Activated B cell treated with CpG ODN at 0.5 μM for 24 hours (primary cell): ENCODE data around the gene ZNF135. TPM values are rescaled to one million over a fixed set of nuclear protein-coding genes. Genes with fewer than 3 reads are reported as not detected.
A peak's percentile ranks its signal among the peaks of the same experiment; 100 is the strongest.

Source experiments
- ATAC-seq: fragments of 200-7000 bp; cut with Tn5 transposase; one replicate; pipeline ENCODE4 v1.10.0; 2021; ENCODE audit warnings: low read depth, mild to moderate bottlenecking, moderate library complexity
- CTCF ChIA-PET: fragments of 350-600 bp; sonication (Branson Sonifier 250); formaldehyde crosslinking; loops from one replicate; lab custom pipeline; 2021; ENCODE audit warnings: antibody characterized with exemption; lab: Charles Lee
- POLR2A ChIA-PET: fragments of 350-600 bp; sonication (Branson Sonifier 250); formaldehyde crosslinking; loops from one replicate; lab custom pipeline; 2021; ENCODE audit warnings: antibody characterized with exemption; lab: Charles Lee
- DNase-seq: peaks from one replicate; pipeline ENCODE4 v3.0.0; 2022
- H3K27ac Mint-ChIP-seq: one replicate; pipeline ENCODE4 v1.8.0; 2020; ENCODE audit warnings: mixed read lengths
- H3K27me3 Mint-ChIP-seq: one replicate; pipeline ENCODE4 v1.8.0; 2021; ENCODE audit warnings: mixed read lengths
- H3K36me3 Mint-ChIP-seq: one replicate; pipeline ENCODE4 v1.8.0; 2021; ENCODE audit warnings: low read depth, mixed read lengths
- H3K4me1 Mint-ChIP-seq: one replicate; pipeline ENCODE4 v1.8.0; 2021; ENCODE audit warnings: mixed read lengths
- H3K4me3 Mint-ChIP-seq: one replicate; pipeline ENCODE4 v1.8.0; 2020; ENCODE audit warnings: mild to moderate bottlenecking, mixed read lengths
- H3K9me3 Mint-ChIP-seq: one replicate; pipeline ENCODE4 v1.8.0; 2020; ENCODE audit warnings: mixed read lengths
- intact Hi-C: fragments of 100-400 bp; cut with micrococcal nuclease; formaldehyde crosslinking; loops from one replicate; pipeline ENCODE4 v1.15.1; 2024
- total RNA-seq: library from RNA; stranded (reverse); gene quantifications from 2 replicates; pipeline ENCODE4 v1.2.3, GENCODE V29; 2022
- TF ChIP-seq, protein P1 (sequence below): fragments of 200-600 bp; IDR thresholded peaks from one replicate; pipeline ENCODE4 v1.8.0; 2022; ENCODE audit warnings: antibody characterized with exemption, mild to moderate bottlenecking

ZNF135 gene
- total RNA-seq, 1 donor from 2014 or later = 7.5 TPM

GRCh38 chr19:58089846-58090245 lies 30.8 kb downstream of the ZNF135 start:
- Mint-ChIP-seq H3K4me3 (no peak overlapping the region), H3K27ac (no peak overlapping the region), H3K36me3 (peaks cover 27% of the 10 kb centered on the region), H3K27me3 (no peaks in the 10 kb centered on the region), H3K4me1 (no peaks in the 10 kb centered on the region), H3K9me3 (peaks cover 2% of the 10 kb centered on the region)
- intact Hi-C loops = loop anchor here (10.0 kb wide), 1 partner anchor 315 kb away; the partner anchor contains the start of gene ZNF584
- TF ChIP-seq, protein P1, sequence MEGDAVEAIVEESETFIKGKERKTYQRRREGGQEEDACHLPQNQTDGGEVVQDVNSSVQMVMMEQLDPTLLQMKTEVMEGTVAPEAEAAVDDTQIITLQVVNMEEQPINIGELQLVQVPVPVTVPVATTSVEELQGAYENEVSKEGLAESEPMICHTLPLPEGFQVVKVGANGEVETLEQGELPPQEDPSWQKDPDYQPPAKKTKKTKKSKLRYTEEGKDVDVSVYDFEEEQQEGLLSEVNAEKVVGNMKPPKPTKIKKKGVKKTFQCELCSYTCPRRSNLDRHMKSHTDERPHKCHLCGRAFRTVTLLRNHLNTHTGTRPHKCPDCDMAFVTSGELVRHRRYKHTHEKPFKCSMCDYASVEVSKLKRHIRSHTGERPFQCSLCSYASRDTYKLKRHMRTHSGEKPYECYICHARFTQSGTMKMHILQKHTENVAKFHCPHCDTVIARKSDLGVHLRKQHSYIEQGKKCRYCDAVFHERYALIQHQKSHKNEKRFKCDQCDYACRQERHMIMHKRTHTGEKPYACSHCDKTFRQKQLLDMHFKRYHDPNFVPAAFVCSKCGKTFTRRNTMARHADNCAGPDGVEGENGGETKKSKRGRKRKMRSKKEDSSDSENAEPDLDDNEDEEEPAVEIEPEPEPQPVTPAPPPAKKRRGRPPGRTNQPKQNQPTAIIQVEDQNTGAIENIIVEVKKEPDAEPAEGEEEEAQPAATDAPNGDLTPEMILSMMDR = no peak
- CTCF ChIA-PET = no interaction called here
- POLR2A ChIA-PET = interaction anchor here (0.6 kb wide), 1 partner anchor 40 kb away, joined by 5 read pairs; no protein-coding TSS in a partner anchor
- no peak for ATAC-seq
- DNase-seq = no peak

DNA sequence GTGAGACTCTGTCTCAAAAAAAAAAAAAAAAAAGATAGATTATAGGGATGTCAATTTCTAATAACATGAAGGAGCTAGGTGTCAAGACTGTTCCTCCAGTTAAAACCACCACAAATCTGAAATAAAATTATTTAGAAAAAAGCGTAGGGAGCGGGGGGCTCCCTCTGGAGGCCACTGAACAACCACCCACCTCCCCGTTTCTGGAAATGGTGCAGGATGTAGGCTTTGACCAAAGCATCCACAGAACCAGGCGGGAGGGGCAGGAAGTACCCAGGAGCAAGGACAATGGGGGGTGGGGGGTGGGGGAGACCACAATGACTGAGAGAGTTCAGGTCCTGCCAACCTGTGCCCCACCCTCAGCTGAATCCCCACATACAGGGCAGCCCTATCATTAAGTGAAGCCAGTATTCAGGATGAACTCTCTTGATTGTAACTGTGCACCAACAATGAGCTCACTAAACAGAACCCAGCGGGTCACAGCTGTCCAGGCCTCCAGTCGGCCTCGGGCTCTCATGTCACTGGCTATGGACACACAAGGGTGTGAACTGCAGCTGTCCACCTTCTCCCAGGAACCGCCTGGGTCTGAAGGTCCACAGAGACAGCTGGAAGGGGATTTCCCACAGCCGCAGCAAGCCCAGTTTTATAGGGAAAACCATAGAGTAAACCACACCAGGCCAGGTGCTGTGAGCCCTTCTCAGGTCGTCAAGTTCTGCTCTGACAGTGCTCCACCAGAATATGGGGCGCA lies 32.3 kb downstream of the ZNF135 start:
- Mint-ChIP-seq H3K27me3 (no peaks in the 10 kb centered on the region), H3K4me1 (no peaks in the 10 kb centered on the region), H3K27ac (peak overlapping the region; percentile 41), H3K9me3 (peaks cover 2% of the 10 kb centered on the region), H3K4me3 (no peak overlapping the region), H3K36me3 (peaks cover 25% of the 10 kb centered on the region)
- DNase-seq (no peak), ATAC-seq (no peak)
- POLR2A ChIA-PET = interaction anchor here (0.6 to 1.6 kb wide), 4 partner anchors 59 to 410 kb away, joined by 3 to 8 read pairs (median 3); partner anchors contain the start of genes ZNF329 and ZNF551
- CTCF ChIA-PET = no interaction called here
- intact Hi-C loops = loop anchor here (10.0 kb wide), 1 partner anchor 313 kb away; the partner anchor contains the start of gene ZNF584
- TF ChIP-seq, protein P1 = no peak

DNA sequence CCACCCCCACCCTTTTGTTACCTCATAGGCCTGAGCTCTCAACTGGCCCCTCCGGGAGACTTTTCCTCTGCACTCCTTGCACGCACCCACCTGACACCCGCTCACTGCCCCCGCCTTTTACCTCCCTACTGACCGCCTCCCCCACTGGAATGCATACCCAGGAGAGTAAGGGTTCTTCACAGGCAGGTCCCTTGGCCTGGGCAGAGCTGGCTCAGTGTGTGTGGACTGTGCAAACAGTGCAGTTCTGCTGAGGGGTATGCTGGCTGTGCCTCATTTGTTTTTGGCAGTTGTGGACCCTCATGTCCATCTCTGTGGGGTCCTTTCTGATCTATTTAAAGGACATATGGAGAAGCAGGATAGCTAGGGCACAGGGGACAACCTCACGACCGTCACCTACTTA lies 34.0 kb downstream of the ZNF135 start:
- Mint-ChIP-seq H3K4me3 (no peak overlapping the region), H3K36me3 (peaks cover 21% of the 10 kb centered on the region), H3K27ac (no peak overlapping the region), H3K27me3 (no peaks in the 10 kb centered on the region), H3K4me1 (peaks cover 11% of the 10 kb centered on the region), H3K9me3 (peaks cover 2% of the 10 kb centered on the region)
- ATAC-seq = no peak
- TF ChIP-seq, protein P1 = no peak
- POLR2A ChIA-PET = no interaction called here
- CTCF ChIA-PET = no interaction called here
- DNase-seq = no peak
- intact Hi-C loops = loop anchor here (10.0 kb wide), 1 partner anchor 312 kb away; the partner anchor contains the start of gene ZNF584

DNA sequence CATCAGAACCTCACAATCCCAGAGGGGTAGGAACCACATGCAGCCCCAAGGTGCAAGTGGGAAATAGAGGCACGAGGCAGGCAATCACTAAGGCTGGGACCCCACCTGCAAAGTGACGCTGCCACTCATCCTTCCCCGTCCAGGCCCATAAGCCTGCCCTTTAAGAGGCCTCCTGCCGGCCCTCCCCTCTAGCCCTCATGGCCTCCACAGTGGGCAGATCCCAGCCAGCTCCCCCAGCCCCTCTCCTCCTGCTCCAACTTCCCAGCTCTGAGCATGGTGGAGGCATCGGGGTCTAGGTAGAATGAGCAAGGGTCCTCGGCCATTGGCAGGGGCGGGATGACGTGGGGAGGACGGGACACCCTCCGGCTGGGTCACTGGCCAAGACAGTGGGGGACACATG lies 36.2 kb downstream of the ZNF135 start:
- ATAC-seq = no peak
- no peak overlapping the region for H3K27ac Mint-ChIP-seq
- ChIA-PET CTCF (no interaction called here), POLR2A (interaction anchor here (1.0 kb wide), 1 partner anchor 55 kb away, joined by 3 read pairs; the partner anchor contains the start of gene ZNF329)
- DNase-seq = no peak
- peaks cover 28% of the 10 kb centered on the region for H3K36me3 Mint-ChIP-seq
- no peaks in the 10 kb centered on the region for H3K27me3 Mint-ChIP-seq
- intact Hi-C loops = loop anchor here (5.0 to 10.0 kb wide), 3 partner anchors 93 to 368 kb away; partner anchors contain the start of genes ZNF584, ZNF606 and ZNF671
- H3K9me3 Mint-ChIP-seq = peaks cover 5% of the 10 kb centered on the region
- peaks cover 18% of the 10 kb centered on the region for H3K4me1 Mint-ChIP-seq
- TF ChIP-seq, protein P1 = no peak
- no peak overlapping the region for H3K4me3 Mint-ChIP-seq

DNA sequence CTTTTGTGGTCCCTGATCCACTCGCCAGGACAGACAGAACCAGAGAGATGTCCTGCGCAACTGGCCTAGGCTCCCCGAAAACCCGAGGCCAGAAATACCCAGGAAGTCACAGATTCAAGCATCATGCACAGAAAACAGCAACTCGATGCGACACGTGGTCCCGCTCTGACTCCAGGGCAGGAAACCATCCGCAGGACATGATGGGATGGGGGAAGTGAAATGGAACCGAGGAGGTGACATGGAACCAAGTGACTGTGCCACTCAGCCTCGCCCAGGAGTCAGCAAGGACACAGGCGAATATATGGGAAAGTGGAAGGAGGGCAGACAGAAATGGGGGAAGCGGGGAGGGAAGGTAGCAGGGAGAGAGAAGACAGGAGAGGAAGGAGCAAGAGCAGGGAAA lies 37.8 kb downstream of the ZNF135 start:
- DNase-seq = no peak
- peak overlapping the region; percentile 38 for H3K27ac Mint-ChIP-seq
- H3K9me3 Mint-ChIP-seq = peaks cover 3% of the 10 kb centered on the region
- peaks cover 24% of the 10 kb centered on the region for H3K36me3 Mint-ChIP-seq
- POLR2A ChIA-PET = no interaction called here
- intact Hi-C loops = loop anchor here (5.0 to 10.0 kb wide), 3 partner anchors 95 to 370 kb away; partner anchors contain the start of genes ZNF584, ZNF606 and ZNF671
- no peak for ATAC-seq
- TF ChIP-seq, protein P1 = no peak
- H3K4me1 Mint-ChIP-seq = peaks cover 18% of the 10 kb centered on the region
- H3K27me3 Mint-ChIP-seq = no peaks in the 10 kb centered on the region
- CTCF ChIA-PET = no interaction called here
- H3K4me3 Mint-ChIP-seq = peak overlapping the region; percentile 90
